Measurements from ENCODE around the gene IL17RE.
"Not testable (repeated sequence)": the region's sequence is repeated elsewhere in the genome, so short reads cannot be mapped to it uniquely, and the experiment has no call there.

IL17RE gene, protein sequence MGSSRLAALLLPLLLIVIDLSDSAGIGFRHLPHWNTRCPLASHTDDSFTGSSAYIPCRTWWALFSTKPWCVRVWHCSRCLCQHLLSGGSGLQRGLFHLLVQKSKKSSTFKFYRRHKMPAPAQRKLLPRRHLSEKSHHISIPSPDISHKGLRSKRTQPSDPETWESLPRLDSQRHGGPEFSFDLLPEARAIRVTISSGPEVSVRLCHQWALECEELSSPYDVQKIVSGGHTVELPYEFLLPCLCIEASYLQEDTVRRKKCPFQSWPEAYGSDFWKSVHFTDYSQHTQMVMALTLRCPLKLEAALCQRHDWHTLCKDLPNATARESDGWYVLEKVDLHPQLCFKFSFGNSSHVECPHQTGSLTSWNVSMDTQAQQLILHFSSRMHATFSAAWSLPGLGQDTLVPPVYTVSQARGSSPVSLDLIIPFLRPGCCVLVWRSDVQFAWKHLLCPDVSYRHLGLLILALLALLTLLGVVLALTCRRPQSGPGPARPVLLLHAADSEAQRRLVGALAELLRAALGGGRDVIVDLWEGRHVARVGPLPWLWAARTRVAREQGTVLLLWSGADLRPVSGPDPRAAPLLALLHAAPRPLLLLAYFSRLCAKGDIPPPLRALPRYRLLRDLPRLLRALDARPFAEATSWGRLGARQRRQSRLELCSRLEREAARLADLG

GRCh38 chr3:9902372-9903237 lies at the start of gene IL17RE:
IL17RE (plus strand) TSS chr3:9902848; CDS start chr3:9902933, 85 bp downstream.
- no peak for DNase-seq (ENCODE audit: low read depth)

GRCh38 chr3:9854291-9854940 lies 48.2 kb upstream of the IL17RE start:
- not testable (repeated sequence) for DNase-seq (ENCODE audit: low read depth)

DNA sequence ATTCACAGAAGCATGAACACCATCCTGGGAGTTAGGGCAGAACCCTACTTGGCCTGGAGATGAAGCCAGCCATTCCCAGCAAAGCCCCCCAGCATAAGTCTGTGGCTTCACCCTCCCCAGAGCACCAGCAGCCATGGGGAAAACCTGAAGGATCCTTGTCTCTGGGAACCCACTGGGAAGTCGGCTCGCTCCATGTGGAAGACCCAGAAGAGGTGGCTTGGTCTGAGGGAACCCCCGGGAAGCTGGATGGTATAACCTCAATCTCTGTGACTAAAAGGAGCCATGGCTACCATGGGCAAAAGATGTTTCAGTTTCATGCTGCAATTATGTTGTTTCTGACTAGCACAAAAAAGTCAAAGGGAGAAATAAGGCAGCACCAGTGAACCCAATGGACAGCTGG lies 47.1 kb upstream of the IL17RE start:
- DNase-seq (ENCODE audit: low read depth), result no peak

DNA sequence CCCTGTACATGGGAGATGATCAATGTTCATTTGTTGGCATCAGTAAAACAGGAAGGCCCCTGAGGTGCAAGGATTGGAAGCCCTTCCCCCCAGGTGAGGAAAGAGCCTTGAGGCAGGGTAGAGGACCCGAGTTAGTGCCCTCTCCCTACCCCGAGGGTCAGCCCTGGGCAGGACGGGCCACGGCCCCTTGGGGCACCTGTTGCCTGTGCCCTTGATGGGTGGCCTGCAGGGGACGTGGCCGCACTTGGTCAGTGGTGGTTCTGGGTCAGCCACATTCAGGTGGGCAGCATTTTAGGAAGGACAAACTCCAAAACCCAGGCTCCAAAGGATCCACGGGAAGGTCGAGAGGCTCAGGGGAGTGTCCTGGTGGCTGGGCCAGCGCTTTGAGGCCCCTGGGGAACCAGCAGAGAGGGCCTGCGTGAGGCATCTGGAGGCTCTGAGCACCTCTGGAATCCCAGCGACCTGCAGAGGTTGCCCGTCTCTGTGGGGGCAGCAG lies 43.1 kb upstream of the IL17RE start:
- DNase-seq (ENCODE audit: low read depth), result no peak

DNA sequence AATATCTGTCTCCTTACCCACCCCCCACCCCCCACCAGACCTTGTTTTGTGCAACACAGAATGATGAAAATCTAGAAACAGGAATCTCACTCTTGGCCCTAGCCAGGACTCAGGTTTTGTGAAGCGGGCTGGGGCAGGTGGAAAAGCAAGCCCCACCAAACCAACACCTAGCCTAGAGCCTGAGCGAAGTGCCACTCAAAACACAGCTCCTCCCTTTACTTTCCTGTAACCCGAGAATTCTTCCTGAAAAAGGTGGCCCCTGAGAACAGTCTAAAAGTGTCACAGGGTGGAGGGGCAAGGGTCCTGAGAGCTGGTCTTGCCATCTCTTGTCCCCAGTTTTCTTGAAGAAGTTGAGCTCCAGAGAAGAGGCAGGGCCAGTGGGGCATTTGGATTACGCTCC lies 41.4 kb upstream of the IL17RE start:
- no peak for DNase-seq (ENCODE audit: low read depth)

DNA sequence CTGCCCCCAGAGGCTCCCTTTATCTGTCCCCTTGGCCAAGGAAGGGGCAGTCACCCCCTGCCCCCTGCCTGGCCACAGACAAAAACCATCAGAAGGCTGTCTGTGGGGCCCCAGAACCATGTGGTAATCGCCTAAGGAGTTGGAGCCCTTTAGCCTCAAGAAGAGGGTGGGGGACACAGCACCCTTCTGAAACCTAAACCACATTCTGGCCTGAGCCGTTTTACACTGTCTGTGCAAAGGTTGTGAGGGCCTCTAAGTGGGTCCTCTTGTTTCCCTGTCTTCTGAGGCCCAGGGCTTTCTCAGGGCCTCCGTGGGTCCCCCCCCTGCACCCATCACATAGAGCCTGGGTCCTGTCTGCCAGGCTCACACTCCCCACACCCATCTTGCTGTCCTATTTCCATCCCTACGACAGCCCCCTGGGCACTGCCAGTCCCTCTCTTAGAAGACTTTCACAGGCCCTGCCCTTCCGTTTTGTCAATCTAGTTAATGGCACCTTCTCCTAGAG lies 41.0 kb upstream of the IL17RE start:
- DNase-seq (ENCODE audit: low read depth), result no peak

DNA sequence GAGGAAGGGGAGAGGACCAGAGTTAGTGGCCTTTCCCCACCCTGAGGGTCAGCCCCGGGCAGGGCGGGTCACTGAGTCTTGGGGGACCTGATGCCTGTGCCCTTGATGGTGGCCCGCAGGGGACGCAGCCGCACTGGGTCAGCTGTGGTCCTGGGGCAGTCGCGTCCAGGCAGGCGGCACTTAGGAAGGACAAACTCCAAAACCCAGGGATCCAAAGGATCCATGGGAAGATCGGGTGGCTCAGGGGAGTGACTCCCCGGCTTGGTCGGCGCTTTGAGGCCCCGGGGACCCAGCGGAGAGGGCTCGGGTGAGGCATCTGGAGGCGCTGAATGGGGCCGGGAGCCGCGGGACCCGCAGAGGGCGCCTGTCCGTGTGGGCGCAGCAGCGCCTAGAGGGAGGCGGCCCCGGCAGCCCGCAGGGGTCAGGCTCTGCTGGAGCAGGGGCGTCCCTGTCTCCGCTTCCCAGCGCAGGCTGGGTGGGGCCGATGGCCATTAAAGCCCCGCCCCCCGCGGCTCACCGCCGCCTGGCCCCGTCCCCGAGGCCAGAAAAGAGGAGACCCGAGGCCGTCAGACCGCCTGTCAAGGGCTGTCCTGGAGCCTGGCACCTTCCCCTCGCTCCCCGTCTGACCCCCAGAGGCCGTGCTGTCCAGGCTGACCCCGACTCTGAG lies 40.1 kb upstream of the IL17RE start:
- no peak for DNase-seq (ENCODE audit: low read depth)

- no peak for DNase-seq (ENCODE audit: low read depth)
Observed at GRCh38 chr3:9863058-9863772, 39.4 kb upstream of the IL17RE start.

- DNase-seq (ENCODE audit: low read depth), result no peak
Observed at GRCh38 chr3:9864200-9864927, 38.3 kb upstream of the IL17RE start.

- DNase-seq (ENCODE audit: low read depth), result not testable (repeated sequence)
Observed at GRCh38 chr3:9865125-9865637, 37.5 kb upstream of the IL17RE start.

GRCh38 chr3:9866639-9867038 lies 36.0 kb upstream of the IL17RE start:
- DNase-seq (ENCODE audit: low read depth), result no peak

DNA sequence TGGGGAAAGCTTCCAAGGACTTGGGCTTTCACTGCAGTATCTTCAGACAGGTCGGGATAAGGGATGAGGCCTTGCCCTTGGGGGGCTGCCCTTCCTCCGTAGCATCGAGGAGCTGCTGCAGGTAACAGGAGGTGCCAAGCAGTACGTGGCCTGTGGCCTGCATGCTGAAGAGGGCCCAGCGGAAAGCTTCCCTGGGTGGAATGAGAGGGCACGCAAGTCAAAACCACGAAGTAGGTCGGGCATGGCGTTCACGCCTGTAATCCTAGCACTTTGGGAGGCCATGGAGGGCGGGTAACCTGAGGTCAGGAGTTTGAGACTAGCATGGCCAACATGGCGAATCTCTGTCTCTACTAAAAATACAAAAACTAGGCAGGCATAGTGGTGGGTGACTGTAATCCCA lies 35.5 kb upstream of the IL17RE start:
- DNase-seq (ENCODE audit: low read depth), result no peak

- no peak for DNase-seq (ENCODE audit: low read depth)
Observed at GRCh38 chr3:9869955-9870354, 32.7 kb upstream of the IL17RE start.

- no peak for DNase-seq (ENCODE audit: low read depth)
Observed at GRCh38 chr3:9870978-9871377, 31.7 kb upstream of the IL17RE start.

GRCh38 chr3:9872067-9872466 lies 30.6 kb upstream of the IL17RE start:
- not testable (repeated sequence) for DNase-seq (ENCODE audit: low read depth)

GRCh38 chr3:9875448-9875847 lies 27.2 kb upstream of the IL17RE start:
- no peak for DNase-seq (ENCODE audit: low read depth)

GRCh38 chr3:9876255-9876654 lies 26.4 kb upstream of the IL17RE start:
- DNase-seq (ENCODE audit: low read depth), result not testable (repeated sequence)

DNA sequence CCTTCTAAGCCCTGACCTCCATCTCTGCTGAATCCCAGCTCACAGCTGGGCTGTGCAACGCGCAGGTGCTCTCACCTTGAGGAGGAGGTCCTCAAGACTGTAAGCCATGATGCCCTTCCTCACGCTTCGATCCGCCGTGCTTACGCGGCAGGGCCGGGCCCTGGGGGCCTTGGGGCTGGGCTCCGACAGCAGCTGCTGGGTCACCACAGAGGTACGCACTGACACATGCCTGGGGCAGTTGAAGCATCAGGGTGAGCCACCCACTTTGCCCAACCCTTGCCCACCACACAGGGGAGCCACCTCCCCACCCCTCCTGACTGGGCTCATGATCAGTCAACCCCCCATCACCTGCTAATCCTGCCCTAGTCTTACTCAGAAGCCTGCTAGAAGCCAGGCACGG lies 25.7 kb upstream of the IL17RE start:
- DNase-seq (ENCODE audit: low read depth), result no peak

- no peak for DNase-seq (ENCODE audit: low read depth)
Observed at GRCh38 chr3:9878700-9879099, 23.9 kb upstream of the IL17RE start.

All from HS-27A (cell line).